Activated gamma-delta T cell treated with Interleukin-2 at 50 U/mL for 16 hours (primary cell): ENCODE data around the gene CNTFR.

Source experiments
- DNase-seq: peaks from one replicate; pipeline ENCODE4 v3.0.0-alpha.2; 2020

The CNTFR gene

GRCh38 chr9:34615132-34615531 is 25.6 kb upstream of the CNTFR start:
- no peak for DNase-seq

GRCh38 chr9:34612788-34613390 is 23.4 kb upstream of the CNTFR start:
- DNase-seq, result peak; percentile 72

GRCh38 chr9:34611811-34612787 is 22.6 kb upstream of the CNTFR start, which contains the start of gene RPP25L:
Gene RPP25L (minus strand): TSS chr9:34612097. CDS start chr9:34611296, 801 bp downstream.
- DNase-seq, result peak; percentile 81

- no peak for DNase-seq
Observed at GRCh38 chr9:34611251-34611810, 21.8 kb upstream of the CNTFR start.

GRCh38 chr9:34610434-34611206 is 21.1 kb upstream of the CNTFR start:
- DNase-seq, result no peak

- no peak for DNase-seq
Observed at GRCh38 chr9:34607331-34607730, 17.8 kb upstream of the CNTFR start.

GRCh38 chr9:34606905-34607304 is 17.4 kb upstream of the CNTFR start:
- no peak for DNase-seq

- no peak for DNase-seq
Observed at GRCh38 chr9:34606190-34606589, 16.7 kb upstream of the CNTFR start.

- peak; percentile 79 for DNase-seq
Observed at GRCh38 chr9:34603610-34604231, 14.2 kb upstream of the CNTFR start.

GRCh38 chr9:34601937-34602573 is 12.5 kb upstream of the CNTFR start:
- DNase-seq, result no peak

- DNase-seq, result no peak
Observed at GRCh38 chr9:34600908-34601307, 11.4 kb upstream of the CNTFR start.

- DNase-seq, result no peak
Observed at GRCh38 chr9:34599546-34599945, 10.0 kb upstream of the CNTFR start.

GRCh38 chr9:34594177-34594576 is 4.7 kb upstream of the CNTFR start:
- DNase-seq, result no peak

GRCh38 chr9:34592895-34593601 is 3.5 kb upstream of the CNTFR start:
- DNase-seq, result no peak

- DNase-seq, result no peak
Observed at GRCh38 chr9:34591917-34592866, 2.7 kb upstream of the CNTFR start.

- peak; percentile 73 for DNase-seq
Observed at GRCh38 chr9:34591248-34591916, 1.9 kb upstream of the CNTFR start.

GRCh38 chr9:34590381-34591247 is 1.1 kb upstream of the CNTFR start:
- DNase-seq, result no peak
